ENCODE measurements around the gene PTPRD. TPM values are rescaled to one million over a fixed set of nuclear protein-coding genes. Genes with fewer than 3 reads are reported as not detected.

Gene PTPRD
- total and polyA plus RNA-seq, 2 donors (not counting 1 experiment from before 2014, with no cell fraction given), result 0.35 to 4.8 TPM

- no peaks in the 10 kb centered on the region for H4K20me1 ChIP-seq (ENCODE audit: control insufficient read depth, extremely low read depth, insufficient read depth, low read length)
- no peak overlapping the region for H3K4me3 ChIP-seq (replicated peaks in 1 of 4; ENCODE audit: control extremely low read depth in 1 of 4, insufficient read depth in 1 of 4, low read depth in 3 of 4, low read length in 4 of 4)
- TF ChIP-seq EZH2 (IDR thresholded peaks at IDR 0.05; ENCODE audit: low read length, missing control alignments) (no peak), CTCF (conservative IDR thresholded peaks at IDR 0.05 in 1 of 2, IDR thresholded peaks at IDR 0.05 in 1 of 2; ENCODE audit: low read depth in 1 of 2, low read length in 2 of 2) (no peak)
- no peak overlapping the region for H3K9ac ChIP-seq (ENCODE audit: insufficient read depth, low read length)
- no peaks in the 10 kb centered on the region for H3K27me3 ChIP-seq (ENCODE audit: control insufficient read depth, insufficient read depth, low read length)
- no peak overlapping the region for H3K4me2 ChIP-seq (ENCODE audit: extremely low read depth, insufficient read depth, low read length)
- H2AFZ ChIP-seq (ENCODE audit: low read length), result no peak overlapping the region
- H3K79me2 ChIP-seq (ENCODE audit: control insufficient read depth, insufficient read depth, low read length), result no peaks in the 10 kb centered on the region
- no peaks in the 10 kb centered on the region for H3K9me3 ChIP-seq (ENCODE audit: control insufficient read depth, insufficient read depth, low read depth, low read length)
- no peaks in the 10 kb centered on the region for H3K36me3 ChIP-seq (ENCODE audit: control insufficient read depth, insufficient read depth, low read length)
- DNase-seq (ENCODE audit: low read depth in 2 of 2), result no peak
- no peaks in the 10 kb centered on the region for H3K4me1 ChIP-seq (ENCODE audit: control insufficient read depth, extremely low read depth, insufficient read depth, low read length)
- H3K27ac ChIP-seq (ENCODE audit: insufficient read depth, low read length), result no peak overlapping the region
These were observed 1225.2 kb downstream of the PTPRD start for GRCh38 chr9:9387511-9388115.

- no peak for TF ChIP-seq CTCF (conservative IDR thresholded peaks at IDR 0.05 in 1 of 2, IDR thresholded peaks at IDR 0.05 in 1 of 2; ENCODE audit: low read depth in 1 of 2, low read length in 2 of 2)
- no peak for TF ChIP-seq EZH2 (IDR thresholded peaks at IDR 0.05; ENCODE audit: low read length, missing control alignments)
- Histone ChIP-seq H3K4me2 (ENCODE audit: extremely low read depth, insufficient read depth, low read length) (no peak overlapping the region), H3K9me3 (ENCODE audit: control insufficient read depth, insufficient read depth, low read depth, low read length) (no peaks in the 10 kb centered on the region), H4K20me1 (ENCODE audit: control insufficient read depth, extremely low read depth, insufficient read depth, low read length) (no peaks in the 10 kb centered on the region), H2AFZ (ENCODE audit: low read length) (no peak overlapping the region), H3K4me1 (ENCODE audit: control insufficient read depth, extremely low read depth, insufficient read depth, low read length) (no peaks in the 10 kb centered on the region), H3K27ac (ENCODE audit: insufficient read depth, low read length) (no peak overlapping the region), H3K27me3 (ENCODE audit: control insufficient read depth, insufficient read depth, low read length) (no peaks in the 10 kb centered on the region), H3K79me2 (ENCODE audit: control insufficient read depth, insufficient read depth, low read length) (no peaks in the 10 kb centered on the region), H3K9ac (ENCODE audit: insufficient read depth, low read length) (no peak overlapping the region), H3K36me3 (ENCODE audit: control insufficient read depth, insufficient read depth, low read length) (no peaks in the 10 kb centered on the region), H3K4me3 (replicated peaks in 1 of 4; ENCODE audit: control extremely low read depth in 1 of 4, insufficient read depth in 1 of 4, low read depth in 3 of 4, low read length in 4 of 4) (no peak overlapping the region)
- no peak for DNase-seq (ENCODE audit: low read depth in 2 of 2)
These were observed 1250.5 kb downstream of the PTPRD start for GRCh38 chr9:9362332-9362731.

GRCh38 chr9:9352877-9353481 is 1259.8 kb downstream of the PTPRD start:
- no peaks in the 10 kb centered on the region for H3K9me3 ChIP-seq (ENCODE audit: control insufficient read depth, insufficient read depth, low read depth, low read length)
- H3K79me2 ChIP-seq (ENCODE audit: control insufficient read depth, insufficient read depth, low read length), result no peaks in the 10 kb centered on the region
- no peaks in the 10 kb centered on the region for H3K4me1 ChIP-seq (ENCODE audit: control insufficient read depth, extremely low read depth, insufficient read depth, low read length)
- no peak overlapping the region for H3K9ac ChIP-seq (ENCODE audit: insufficient read depth, low read length)
- DNase-seq (ENCODE audit: low read depth in 2 of 2), result peak in 1 of 2 donors; percentile 22
- H4K20me1 ChIP-seq (ENCODE audit: control insufficient read depth, extremely low read depth, insufficient read depth, low read length), result no peaks in the 10 kb centered on the region
- H3K4me3 ChIP-seq (replicated peaks in 1 of 4; ENCODE audit: control extremely low read depth in 1 of 4, insufficient read depth in 1 of 4, low read depth in 3 of 4, low read length in 4 of 4), result no peak overlapping the region
- no peaks in the 10 kb centered on the region for H3K27me3 ChIP-seq (ENCODE audit: control insufficient read depth, insufficient read depth, low read length)
- TF ChIP-seq EZH2 (IDR thresholded peaks at IDR 0.05; ENCODE audit: low read length, missing control alignments) (no peak), CTCF (conservative IDR thresholded peaks at IDR 0.05 in 1 of 2, IDR thresholded peaks at IDR 0.05 in 1 of 2; ENCODE audit: low read depth in 1 of 2, low read length in 2 of 2) (peak; percentile 20 to 64)
- no peak overlapping the region for H2AFZ ChIP-seq (ENCODE audit: low read length)
- H3K27ac ChIP-seq (ENCODE audit: insufficient read depth, low read length), result no peak overlapping the region
- H3K4me2 ChIP-seq (ENCODE audit: extremely low read depth, insufficient read depth, low read length), result no peak overlapping the region
- no peaks in the 10 kb centered on the region for H3K36me3 ChIP-seq (ENCODE audit: control insufficient read depth, insufficient read depth, low read length)

Measured in fibroblast of lung (primary cell).